Bronchial epithelial cell (primary cell): ENCODE results near the gene C4orf50. TPM values are rescaled to one million over a fixed set of nuclear protein-coding genes. Genes with fewer than 3 reads are reported as not detected.

Experiments used
- DNase-seq: peaks from one replicate; pipeline ENCODE4 v3.0.0-alpha.2; 2010; ENCODE audit warnings: low read depth
- FAIRE-seq: peaks from 2 replicates; lab custom pipeline; 2011; peaks lifted over from hg19 to GRCh38; lab: Jason Lieb, UNC
- H3K27me3 ChIP-seq: 2 replicates; pipeline ENCODE4 v1.5.1; 2011; ENCODE audit warnings: low read length; ENCODE audit not compliant: control insufficient read depth, insufficient read depth
- H3K36me3 ChIP-seq: 2 replicates; pipeline ENCODE4 v1.5.1; 2011; ENCODE audit warnings: low read length; ENCODE audit not compliant: control insufficient read depth, insufficient read depth
- H3K4me3 ChIP-seq: 2 replicates; pipeline ENCODE4 v1.5.1; 2011; ENCODE audit warnings: mild to moderate bottlenecking, low read depth, low read length, control low read depth
- CTCF ChIP-seq: IDR thresholded peaks from 2 replicates; pipeline ENCODE4 v1.5.1; 2011; ENCODE audit warnings: mild to moderate bottlenecking, moderate library complexity, low read length, control low read depth, inconsistent platforms; ENCODE audit not compliant: insufficient read depth, severe bottlenecking
- total RNA-seq: library from RNA; depleted of rRNA; stranded (reverse); fragments of >200 nt; gene quantifications from 2 replicates; pipeline ENCODE4 v1.2.1, GENCODE V29; 2014

The C4orf50 gene
- total RNA-seq, 1 donor from 2014 or later, result not detected

- DNase-seq (no peak), FAIRE-seq (no peak)
- TF ChIP-seq CTCF, result no peak
- no peak overlapping the region for H3K4me3 ChIP-seq
- no peaks in the 10 kb centered on the region for H3K27me3 ChIP-seq
- H3K36me3 ChIP-seq, result no peaks in the 10 kb centered on the region
Measured at GRCh38 chr4:6054162-6054922, 36.1 kb upstream of the C4orf50 start.

- no peak for TF ChIP-seq CTCF
- no peak overlapping the region for H3K4me3 ChIP-seq
- DNase-seq (no peak), FAIRE-seq (no peak)
- no peaks in the 10 kb centered on the region for H3K36me3 ChIP-seq
- no peaks in the 10 kb centered on the region for H3K27me3 ChIP-seq
Measured at GRCh38 chr4:6052679-6053078, 34.4 kb upstream of the C4orf50 start.

- FAIRE-seq, result no peak
- Histone ChIP-seq H3K36me3 (no peaks in the 10 kb centered on the region), H3K4me3 (no peak overlapping the region), H3K27me3 (no peaks in the 10 kb centered on the region)
- no peak for TF ChIP-seq CTCF
- no peak for DNase-seq
Measured at GRCh38 chr4:6050551-6050950, 32.3 kb upstream of the C4orf50 start.

- Histone ChIP-seq H3K27me3 (no peaks in the 10 kb centered on the region), H3K36me3 (no peaks in the 10 kb centered on the region), H3K4me3 (no peak overlapping the region)
- no peak for TF ChIP-seq CTCF
- no peak for DNase-seq
- no peak for FAIRE-seq
Measured at GRCh38 chr4:6049985-6050384, 31.8 kb upstream of the C4orf50 start.

- H3K36me3 ChIP-seq, result no peaks in the 10 kb centered on the region
- no peaks in the 10 kb centered on the region for H3K27me3 ChIP-seq
- no peak overlapping the region for H3K4me3 ChIP-seq
- no peak for TF ChIP-seq CTCF
- DNase-seq, result no peak
- no peak for FAIRE-seq
Measured at GRCh38 chr4:6049278-6049677, 31.0 kb upstream of the C4orf50 start.

GRCh38 chr4:6048537-6048936 lies 30.3 kb upstream of the C4orf50 start:
- Histone ChIP-seq H3K4me3 (no peak overlapping the region), H3K36me3 (no peaks in the 10 kb centered on the region), H3K27me3 (no peaks in the 10 kb centered on the region)
- FAIRE-seq, result no peak
- TF ChIP-seq CTCF, result no peak
- DNase-seq, result no peak
